Measurements from ENCODE around the gene TMTC1. TPM values are rescaled to one million over a fixed set of nuclear protein-coding genes. Genes with fewer than 3 reads are reported as not detected.

TMTC1 gene
- total and polyA plus RNA-seq, 9 of the 15 experiments (the other 6 are each of a cell fraction or from before 2014, with no cell fraction given), result under 0.01 to 0.18 (median 0.06) TPM; not detected in 2

DNA sequence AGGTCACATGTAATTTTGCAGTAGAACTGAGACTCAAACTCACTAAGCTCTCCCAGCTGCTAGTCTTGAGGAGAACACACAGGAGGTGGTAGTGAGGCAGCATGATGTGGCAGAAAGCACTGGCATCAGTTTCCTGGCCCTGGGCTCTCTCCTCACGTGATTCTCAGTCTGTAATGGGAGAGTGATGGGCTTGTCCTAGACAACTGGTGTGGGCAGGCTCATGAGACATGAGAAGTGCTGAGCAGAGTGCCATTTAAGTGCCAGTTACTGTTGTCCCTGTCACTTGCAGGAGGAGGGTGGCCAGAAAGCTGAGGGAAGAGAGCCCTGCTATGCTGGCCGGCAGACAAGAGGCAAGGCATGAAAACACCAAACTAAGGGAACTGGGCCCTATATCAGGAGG is 237.7 kb downstream of the TMTC1 start (continued):
- TF ChIP-seq KDM5B (IDR thresholded peaks at IDR 0.05; ENCODE audit: insufficient replicate concordance, low read depth, low read length) (no peak), NCOR1 (IDR thresholded peaks at IDR 0.05) (no peak)
- TF ChIP-seq, protein P1, sequence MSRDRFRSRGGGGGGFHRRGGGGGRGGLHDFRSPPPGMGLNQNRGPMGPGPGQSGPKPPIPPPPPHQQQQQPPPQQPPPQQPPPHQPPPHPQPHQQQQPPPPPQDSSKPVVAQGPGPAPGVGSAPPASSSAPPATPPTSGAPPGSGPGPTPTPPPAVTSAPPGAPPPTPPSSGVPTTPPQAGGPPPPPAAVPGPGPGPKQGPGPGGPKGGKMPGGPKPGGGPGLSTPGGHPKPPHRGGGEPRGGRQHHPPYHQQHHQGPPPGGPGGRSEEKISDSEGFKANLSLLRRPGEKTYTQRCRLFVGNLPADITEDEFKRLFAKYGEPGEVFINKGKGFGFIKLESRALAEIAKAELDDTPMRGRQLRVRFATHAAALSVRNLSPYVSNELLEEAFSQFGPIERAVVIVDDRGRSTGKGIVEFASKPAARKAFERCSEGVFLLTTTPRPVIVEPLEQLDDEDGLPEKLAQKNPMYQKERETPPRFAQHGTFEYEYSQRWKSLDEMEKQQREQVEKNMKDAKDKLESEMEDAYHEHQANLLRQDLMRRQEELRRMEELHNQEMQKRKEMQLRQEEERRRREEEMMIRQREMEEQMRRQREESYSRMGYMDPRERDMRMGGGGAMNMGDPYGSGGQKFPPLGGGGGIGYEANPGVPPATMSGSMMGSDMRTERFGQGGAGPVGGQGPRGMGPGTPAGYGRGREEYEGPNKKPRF (IDR thresholded peaks at IDR 0.05; ENCODE audit: low read depth, low read length), result no peak

DNA sequence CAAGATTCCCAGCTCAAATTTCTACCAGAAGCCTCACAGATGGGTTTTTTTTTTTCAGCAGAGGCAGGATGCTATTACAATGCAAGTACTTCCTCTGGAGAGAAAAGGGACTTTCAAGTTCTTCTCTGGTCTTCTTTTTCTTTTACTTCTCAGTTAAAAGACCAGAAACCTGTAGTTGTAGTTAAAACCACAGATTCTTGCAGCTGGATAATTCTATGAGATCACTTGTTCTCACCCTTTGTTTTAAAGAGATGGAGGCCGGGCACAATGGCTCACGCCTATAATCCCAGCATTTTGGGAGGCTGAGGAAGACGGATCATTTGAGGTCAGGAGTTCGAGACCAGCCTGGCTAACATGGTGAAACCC is 238.7 kb downstream of the TMTC1 start:
- in situ Hi-C loops (cut with MboI), result loop anchor here (25.0 kb wide), 1 partner anchor 1692 kb away; no protein-coding TSS in a partner anchor
- H3K9me1 ChIP-seq (ENCODE audit: control insufficient read depth, insufficient read depth, low read length), result no peaks in the 10 kb centered on the region
- H3K36me3 ChIP-seq (ENCODE audit: control insufficient read depth, insufficient read depth, low read length), result no peaks in the 10 kb centered on the region
- DNase-seq (ENCODE audit: extremely low read depth in 1 of 4, low spot score in 3 of 4) (no peak), FAIRE-seq (no peak), ATAC-seq (no peak)
- no peak overlapping the region for H2AFZ ChIP-seq (ENCODE audit: low read depth, low read length)
- 0% methylated on average over 4 of the region's 4 CpGs for WGBS (ENCODE audit: insufficient coverage, low coverage, missing lambda C conversion rate)
- no peak overlapping the region for H3K4me2 ChIP-seq (ENCODE audit: insufficient read depth, low read length)
- no peaks in the 10 kb centered on the region for H3K27me3 ChIP-seq (ENCODE audit: control insufficient read depth in 2 of 2, insufficient read depth in 2 of 2, low read length in 2 of 2)
- POLR2A ChIA-PET, result interaction anchor here (0.5 kb wide), 1 partner anchor 535 kb away, joined by 3 read pairs; no protein-coding TSS in a partner anchor
- H3K9me3 ChIP-seq (replicated peaks; ENCODE audit: control insufficient read depth, insufficient read depth, low read depth, low read length), result no peaks in the 10 kb centered on the region
- CTCF ChIA-PET (ENCODE audit: low intra/inter-chr PET ratio), result no interaction called here
- H3K4me1 ChIP-seq (replicated peaks in 1 of 2; ENCODE audit: control insufficient read depth in 2 of 2, insufficient read depth in 2 of 2, low read length in 2 of 2), result no peaks in the 10 kb centered on the region
- intact Hi-C loops (cut with micrococcal nuclease), result no loop called here
- no peaks in the 10 kb centered on the region for H3K79me2 ChIP-seq (ENCODE audit: control insufficient read depth, insufficient read depth, low read length)
- H3K27ac ChIP-seq (ENCODE audit: extremely low read depth, low read depth, low read length), result no peak overlapping the region
- H3K9ac ChIP-seq (ENCODE audit: insufficient read depth in 1 of 2, low read depth in 2 of 2, low read length in 2 of 2), result no peak overlapping the region
- BruUV-seq (replicated peaks), result no TSS peak
- H3K4me3 ChIP-seq, result no peak overlapping the region
- no peaks in the 10 kb centered on the region for H4K20me1 ChIP-seq (replicated peaks; ENCODE audit: control insufficient read depth, insufficient read depth, low read length)
- no peak for TF ChIP-seq MEF2D (tag; conservative IDR thresholded peaks at IDR 0.05; ENCODE audit: low read depth)
- no peak for TF ChIP-seq HOXB6 (CRISPR knock-in tag; IDR thresholded peaks at IDR 0.05; ENCODE audit: borderline replicate concordance)
- no peak for TF ChIP-seq MAZ (CRISPR knock-in tag; conservative IDR thresholded peaks at IDR 0.05 in 1 of 2, IDR thresholded peaks at IDR 0.05 in 1 of 2)
- TF ChIP-seq ZZZ3 (IDR thresholded peaks at IDR 0.05), result no peak
- no peak for TF ChIP-seq MIER1 (IDR thresholded peaks at IDR 0.05; ENCODE audit: low read depth)
- no peak for TF ChIP-seq NR3C1 (CRISPR knock-in tag; IDR thresholded peaks at IDR 0.05)
- no peak for TF ChIP-seq SMARCB1 (IDR thresholded peaks at IDR 0.05; ENCODE audit: insufficient read length, low read depth)
- TF ChIP-seq ZKSCAN8 (CRISPR knock-in tag; IDR thresholded peaks at IDR 0.05), result no peak
- TF ChIP-seq EP400 (IDR thresholded peaks at IDR 0.05), result no peak
- no peak for TF ChIP-seq ETV6 (IDR thresholded peaks at IDR 0.05; ENCODE audit: borderline replicate concordance in 1 of 2, low read depth in 2 of 2, low read length in 1 of 2)
- no peak for TF ChIP-seq ETV6 (CRISPR knock-in tag; IDR thresholded peaks at IDR 0.05; ENCODE audit: borderline replicate concordance)
- no peak for TF ChIP-seq MEIS2 (IDR thresholded peaks at IDR 0.05; ENCODE audit: partially characterized antibody)
- TF ChIP-seq PHB (CRISPR knock-in tag; IDR thresholded peaks at IDR 0.05), result no peak
- TF ChIP-seq, protein P2, sequence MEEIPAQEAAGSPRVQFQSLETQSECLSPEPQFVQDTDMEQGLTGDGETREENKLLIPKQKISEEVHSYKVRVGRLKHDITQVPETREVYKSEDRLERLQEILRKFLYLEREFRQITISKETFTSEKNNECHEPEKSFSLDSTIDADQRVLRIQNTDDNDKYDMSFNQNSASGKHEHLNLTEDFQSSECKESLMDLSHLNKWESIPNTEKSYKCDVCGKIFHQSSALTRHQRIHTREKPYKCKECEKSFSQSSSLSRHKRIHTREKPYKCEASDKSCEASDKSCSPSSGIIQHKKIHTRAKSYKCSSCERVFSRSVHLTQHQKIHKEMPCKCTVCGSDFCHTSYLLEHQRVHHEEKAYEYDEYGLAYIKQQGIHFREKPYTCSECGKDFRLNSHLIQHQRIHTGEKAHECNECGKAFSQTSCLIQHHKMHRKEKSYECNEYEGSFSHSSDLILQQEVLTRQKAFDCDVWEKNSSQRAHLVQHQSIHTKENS (CRISPR knock-in tag; IDR thresholded peaks at IDR 0.05), result no peak
- no peak for TF ChIP-seq RNF2 (IDR thresholded peaks at IDR 0.05)
- TF ChIP-seq BDP1 (IDR thresholded peaks at IDR 0.05; ENCODE audit: insufficient read depth, insufficient read length), result no peak

All from K562 (cell line).